Heart right ventricle (tissue), 16 donors: Measurements from ENCODE around the gene UQCRQ. TPM values are rescaled to one million over a fixed set of nuclear protein-coding genes. Genes with fewer than 3 reads are reported as not detected.
A peak's percentile ranks its signal among the peaks of the same experiment; 100 is the strongest.

Source experiments
- ATAC-seq, 8 donors: fragments of 200-7000 bp; cut with Tn5 transposase; one replicate each; pipeline ENCODE4 v1.9.1; 2020; ENCODE audit warnings: mild to moderate bottlenecking in 8 of 8, moderate library complexity in 8 of 8, moderate number of reproducible peaks in 1 of 8
- DNase-seq, 2 donors: peaks; one replicate each; pipeline ENCODE4 v3.0.0-alpha.2; 2020
- H3K27ac ChIP-seq, 10 donors: fragments of 200-600 bp; sonication (generic) in 2 of 10; one replicate each; pipeline versions ENCODE4 v1.5.0 to v1.8.0; 2020 to 2022; ENCODE audit warnings: mild to moderate bottlenecking in 3 of 10
- H3K27me3 ChIP-seq, 7 donors: fragments of 200-600 bp; one replicate each; pipeline ENCODE4 v1.8.0; 2021 to 2022; ENCODE audit warnings: mild to moderate bottlenecking in 2 of 7
- H3K36me3 ChIP-seq, 9 donors: fragments of 200-600 bp; sonication (generic) in 1 of 9; one replicate each; pipeline versions ENCODE4 v1.5.0 to v1.8.0; 2020 to 2022; ENCODE audit warnings: mild to moderate bottlenecking in 2 of 9
- H3K4me1 ChIP-seq, 9 donors: fragments of 200-600 bp; sonication (generic) in 1 of 9; one replicate each; pipeline versions ENCODE4 v1.5.0 to v1.8.0; 2020 to 2022; ENCODE audit warnings: mild to moderate bottlenecking in 4 of 9
- H3K4me3 ChIP-seq, 10 donors: fragments of 200-600 bp; sonication (generic) in 2 of 10; one replicate each; pipeline versions ENCODE4 v1.5.0 to v1.8.0; 2020 to 2022; ENCODE audit warnings: mild to moderate bottlenecking in 7 of 10, moderate library complexity in 2 of 10
- H3K9me3 ChIP-seq, 11 donors: fragments of 200-600 bp in 10 of 11; sonication (generic) in 2 of 11; one replicate each; pipeline versions ENCODE4 v1.5.0 to v1.8.0; 2013 to 2022; ENCODE audit warnings: mild to moderate bottlenecking in 2 of 11, control low read depth in 1 of 11, moderate library complexity in 1 of 11
- WGBS, 2 donors: extraction: QIAGEN DNeasy Blood & Tissue Kit; methylation state at CpG; one replicate each; pipeline ENCODE4 v1.1.7; 2013; ENCODE audit warnings: inconsistent platforms in 1 of 2; 5-methylcytosine and 5-hydroxymethylcytosine counted together
- intact Hi-C, 10 donors: fragments of 100-400 bp; cut with DNase I; formaldehyde crosslinking; loops; one replicate each; pipeline versions ENCODE4 v1.11.1 to v1.14.2; 2022
- polyA plus RNA-seq, 2 donors: library from polyadenylated mRNA; stranded (reverse); fragments of 200-250 nt; gene quantifications; one replicate each; pipeline ENCODE4 v1.2.3, GENCODE V29; 2013
- total RNA-seq, 10 donors: library from RNA; stranded (reverse); fragmentation: NEBNext Ultra II Directional in 3 of 10; extraction: Animal tissue kit (Norgen Biotek cat#: 25700) in 3 of 10; gene quantifications; one replicate each; pipeline versions ENCODE4 v1.2.1 to v1.2.4, GENCODE V29; 2021 to 2023
- TF ChIP-seq, protein P1 (sequence below), 9 donors: fragments of 200-600 bp; sonication (generic) in 2 of 9; IDR thresholded peaks; one replicate each; pipeline versions ENCODE4 v1.5.0 to v1.8.0; 2021 to 2022; ENCODE audit warnings: antibody characterized with exemption in 9 of 9, mild to moderate bottlenecking in 5 of 9, moderate library complexity in 1 of 9
- donor health status: Arrhythmogenic right ventricular cardiomyopathy.
- donor health status: ischemic (EF 13 %, LVEDD 7.1; RV severe dilation, severe dysfunction).
- donor health status: healthy with polysubstance abuse.
- donor health status: DM: no; HTN: yes; CAD: no.
- donor health status: DM: no; HTN: no; CAD: no.
- donor health status: ischemic (EF 25% LVEDD 6.9; RV normal size, moderate dysfunction).
- donor health status: ischemic (EF 25% LVEDD 5.7; RV mildly dilated, moderate dysfunction).
- donor health status: healthy.
- donor health status: DM: yes; HTN: yes; CAD: no.
- donor health status: Ischemic cardiomyopathy.
- donor health status: ischemic (EF 35%, LVEDD 5.7; RV mildly dilated, moderate dysfunction).
- donor health status: nonischemic (EF 11% LVEDD 7.7; RV severe dilation, severe dysfunction).
- donor health status: DM: yes; HTN: yes; CAD: no.
- donor health status: PGD.
- donor health status: ischemic (EF 29% LVEDD 5.4; RV normal size, mild dysfunction).
- donor health status: nonischemic (EF 23%, LVEDD 6.1; RV moderate dilation, normal function).

Gene UQCRQ
- total and polyA plus RNA-seq, 12 donors = 824 to 1,962 (median 1,664) TPM

DNA sequence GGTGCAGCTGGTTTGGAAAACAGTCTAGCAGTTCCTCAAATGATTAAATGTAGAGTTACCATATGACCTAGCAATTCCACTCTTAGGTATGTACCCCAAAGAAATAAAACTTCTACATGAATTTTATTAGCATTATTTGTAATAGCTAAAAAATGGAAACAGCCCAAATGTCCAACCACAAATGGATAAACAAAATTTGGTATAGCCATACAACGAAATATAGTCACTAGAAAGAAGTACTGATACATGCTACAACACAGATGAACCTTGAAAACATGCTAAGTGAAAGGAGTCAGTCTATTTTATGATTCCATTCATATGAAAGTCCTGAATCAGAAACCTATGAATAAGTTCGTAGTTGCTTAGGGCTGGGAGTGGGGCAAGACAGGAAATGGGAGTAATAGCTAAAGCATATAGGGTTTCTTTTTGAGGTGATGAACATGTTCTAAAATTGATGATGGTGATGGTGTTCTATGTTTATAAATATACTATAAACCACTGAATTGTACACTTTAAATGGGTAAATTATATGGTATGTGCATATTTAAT is 6.5 kb upstream of the UQCRQ start:
- no peaks in the 10 kb centered on the region for H3K4me1 ChIP-seq
- intact Hi-C loops = no loop called here
- no peaks in the 10 kb centered on the region for H3K36me3 ChIP-seq
- ATAC-seq (no peak), DNase-seq (no peak)
- no peaks in the 10 kb centered on the region for H3K27me3 ChIP-seq
- 77 to 88% methylated on average over 2 of the region's 2 CpGs for WGBS, 2 donors
- H3K4me3 ChIP-seq = no peak overlapping the region
- H3K9me3 ChIP-seq = no peaks in the 10 kb centered on the region
- TF ChIP-seq, protein P1, sequence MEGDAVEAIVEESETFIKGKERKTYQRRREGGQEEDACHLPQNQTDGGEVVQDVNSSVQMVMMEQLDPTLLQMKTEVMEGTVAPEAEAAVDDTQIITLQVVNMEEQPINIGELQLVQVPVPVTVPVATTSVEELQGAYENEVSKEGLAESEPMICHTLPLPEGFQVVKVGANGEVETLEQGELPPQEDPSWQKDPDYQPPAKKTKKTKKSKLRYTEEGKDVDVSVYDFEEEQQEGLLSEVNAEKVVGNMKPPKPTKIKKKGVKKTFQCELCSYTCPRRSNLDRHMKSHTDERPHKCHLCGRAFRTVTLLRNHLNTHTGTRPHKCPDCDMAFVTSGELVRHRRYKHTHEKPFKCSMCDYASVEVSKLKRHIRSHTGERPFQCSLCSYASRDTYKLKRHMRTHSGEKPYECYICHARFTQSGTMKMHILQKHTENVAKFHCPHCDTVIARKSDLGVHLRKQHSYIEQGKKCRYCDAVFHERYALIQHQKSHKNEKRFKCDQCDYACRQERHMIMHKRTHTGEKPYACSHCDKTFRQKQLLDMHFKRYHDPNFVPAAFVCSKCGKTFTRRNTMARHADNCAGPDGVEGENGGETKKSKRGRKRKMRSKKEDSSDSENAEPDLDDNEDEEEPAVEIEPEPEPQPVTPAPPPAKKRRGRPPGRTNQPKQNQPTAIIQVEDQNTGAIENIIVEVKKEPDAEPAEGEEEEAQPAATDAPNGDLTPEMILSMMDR (IDR thresholded peaks at IDR 0.05) = no peak
- H3K27ac ChIP-seq = no peak overlapping the region

DNA sequence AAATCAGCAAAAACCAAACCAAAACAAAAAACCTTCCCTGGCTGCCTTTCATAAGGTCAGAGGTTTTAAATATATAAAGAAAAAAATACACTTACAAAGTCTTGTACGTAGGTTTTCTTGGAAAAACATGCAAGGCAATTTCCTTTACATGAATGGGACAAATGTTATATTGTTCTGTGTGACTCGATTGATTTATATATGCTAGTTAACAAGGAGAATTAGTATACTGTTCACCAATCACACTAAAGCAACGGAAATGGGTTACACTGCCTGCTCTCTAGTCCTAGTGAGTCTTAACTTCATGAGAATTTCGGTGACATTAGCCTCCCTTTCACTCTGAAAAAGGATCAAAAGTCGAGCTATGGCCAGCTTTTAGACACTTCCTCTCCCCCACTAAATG is 5.7 kb upstream of the UQCRQ start:
- Histone ChIP-seq H3K27me3 (no peaks in the 10 kb centered on the region), H3K36me3 (no peaks in the 10 kb centered on the region), H3K27ac (no peak overlapping the region), H3K9me3 (no peaks in the 10 kb centered on the region), H3K4me1 (peaks cover 1 to 6% (median 3%) of the 10 kb centered on the region in 9 donors), H3K4me3 (no peak overlapping the region)
- intact Hi-C loops = no loop called here
- DNase-seq (no peak), ATAC-seq (no peak)
- TF ChIP-seq, protein P1 (IDR thresholded peaks at IDR 0.05) = no peak
- WGBS, 2 donors = 74 to 79% methylated on average over 5 of the region's 5 CpGs

DNA sequence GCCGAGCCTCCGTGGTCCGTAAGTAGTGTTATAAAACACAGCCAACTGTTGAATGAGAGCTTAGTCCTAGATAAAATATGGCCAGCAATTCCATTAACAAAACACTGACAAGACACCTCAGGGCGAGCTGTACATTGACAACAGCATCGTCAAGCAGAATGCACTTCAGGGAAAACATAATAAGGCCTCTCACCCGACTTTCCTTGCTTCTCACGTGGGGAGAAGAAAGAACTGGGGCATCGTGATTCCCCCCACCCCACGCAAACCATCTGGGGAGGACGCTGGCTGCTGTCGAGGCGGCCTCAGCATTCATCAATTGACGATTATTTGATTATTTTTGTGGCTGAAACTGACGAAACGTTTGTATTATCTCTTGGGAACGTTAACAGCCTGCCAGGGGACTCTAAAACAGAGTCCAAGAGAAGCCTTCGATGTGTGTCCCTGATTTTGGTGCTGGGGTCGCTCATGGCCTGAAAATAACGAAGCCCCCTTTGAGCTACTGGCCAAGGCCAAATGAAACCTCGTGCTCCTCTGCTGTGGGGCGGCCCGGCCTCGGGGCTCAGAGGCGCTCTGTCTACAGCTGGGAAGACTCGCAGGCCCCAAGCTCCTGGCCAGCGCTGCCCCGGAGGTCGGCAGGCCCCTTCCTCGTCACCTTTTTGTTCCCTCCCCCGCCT is 637 bp upstream of the UQCRQ start:
- H3K27me3 ChIP-seq = no peaks in the 10 kb centered on the region
- no peaks in the 10 kb centered on the region for H3K9me3 ChIP-seq
- ATAC-seq = peak in 5 of 8 donors; percentile 40 to 70 (median 54)
- intact Hi-C loops = loop anchor here in 8 of 10 donors (2.0 to 5.0 kb wide), 2 partner anchors 34 to 35 kb away; partner anchors contain the start of gene SHROOM1 (in 8 of the 8)
- H3K36me3 ChIP-seq = peaks cover 0 to 34% (median 10%) of the 10 kb centered on the region in 9 donors
- H3K27ac ChIP-seq = peak overlapping the region; percentile 85 to 98 (median 96)
- peaks cover 5 to 30% (median 21%) of the 10 kb centered on the region in 9 donors for H3K4me1 ChIP-seq
- WGBS, 2 donors = 33 to 35% methylated on average over 30 of the region's 30 CpGs
- TF ChIP-seq, protein P1 (IDR thresholded peaks at IDR 0.05) = no peak
- H3K4me3 ChIP-seq = peak overlapping the region; percentile 29 to 97 (median 84)
- DNase-seq = no peak

DNA sequence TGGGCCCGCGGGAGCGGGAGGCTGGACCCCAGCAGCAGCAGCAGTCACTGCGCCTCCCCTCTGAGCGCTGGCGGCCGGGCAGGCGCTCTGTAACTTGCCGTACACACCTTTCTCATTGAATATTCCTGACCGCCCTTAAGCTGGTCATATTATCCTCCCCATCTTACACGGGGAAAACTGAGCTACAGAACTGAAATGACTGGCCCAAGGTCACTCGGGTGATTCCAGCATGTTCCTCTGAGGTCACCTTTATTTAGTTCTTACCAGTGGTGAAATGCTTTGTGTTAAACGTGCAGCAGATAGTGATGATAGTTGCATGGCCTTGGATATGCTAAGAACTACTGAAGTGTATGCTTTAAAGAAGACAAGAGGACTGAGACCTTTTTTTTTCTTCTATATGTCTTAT is 607 bp downstream of the UQCRQ start:
- Histone ChIP-seq H3K4me1 (peaks cover 5 to 43% (median 25%) of the 10 kb centered on the region in 9 donors), H3K4me3 (peak overlapping the region; percentile 55 to 97 (median 84)), H3K27me3 (no peaks in the 10 kb centered on the region), H3K9me3 (no peaks in the 10 kb centered on the region), H3K27ac (peak overlapping the region; percentile 85 to 98 (median 96)), H3K36me3 (peaks cover 0 to 46% (median 10%) of the 10 kb centered on the region in 9 donors)
- WGBS, 2 donors = 0 to 1% methylated on average over 13 of the region's 13 CpGs
- intact Hi-C loops = loop anchor here in 8 of 10 donors (2.0 to 5.0 kb wide), 2 partner anchors 35 to 36 kb away; partner anchors contain the start of gene SHROOM1 (in 8 of the 8)
- DNase-seq (no peak), ATAC-seq (peak in 1 of 8 donors; percentile 40)
- TF ChIP-seq, protein P1 (IDR thresholded peaks at IDR 0.05) = no peak
